GM19372 (cell line): Measurements from ENCODE around the gene LUC7L2.
"Not testable (repeated sequence)": the region's sequence is repeated elsewhere in the genome, so short reads cannot be mapped to it uniquely, and the experiment has no call there.

Source experiments
- ATAC-seq: cut with Tn5 transposase; IDR thresholded peaks from one replicate; pipeline ENCODE4 v1.9.1; 2021; ENCODE audit warnings: mild to moderate bottlenecking, low read depth, moderate library complexity; ENCODE audit not compliant: unreplicated experiment

The LUC7L2 gene

GRCh38 chr7:139436806-139437205 lies 77.1 kb downstream of the LUC7L2 start:
- ATAC-seq = no peak

DNA sequence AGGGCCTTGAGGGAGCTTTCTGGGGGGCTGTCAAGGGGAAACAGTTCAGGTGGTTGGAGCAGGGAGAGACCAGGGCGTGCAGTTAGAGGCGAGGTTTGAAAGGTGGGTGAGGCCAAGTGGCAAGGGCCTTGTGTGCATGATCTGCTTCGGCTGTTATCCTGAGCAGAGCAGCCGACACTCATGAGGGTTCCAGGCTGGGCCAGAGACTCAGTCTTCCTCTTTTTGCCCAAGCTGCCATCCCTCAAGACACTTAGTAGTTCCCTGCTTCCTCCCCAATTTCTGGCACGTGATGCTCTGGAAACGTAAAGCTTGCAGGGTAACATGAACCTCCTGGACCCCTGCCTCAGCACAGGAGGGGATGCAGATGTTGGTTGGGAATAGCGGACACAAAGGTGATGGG lies 79.7 kb downstream of the LUC7L2 start:
- ATAC-seq = no peak

DNA sequence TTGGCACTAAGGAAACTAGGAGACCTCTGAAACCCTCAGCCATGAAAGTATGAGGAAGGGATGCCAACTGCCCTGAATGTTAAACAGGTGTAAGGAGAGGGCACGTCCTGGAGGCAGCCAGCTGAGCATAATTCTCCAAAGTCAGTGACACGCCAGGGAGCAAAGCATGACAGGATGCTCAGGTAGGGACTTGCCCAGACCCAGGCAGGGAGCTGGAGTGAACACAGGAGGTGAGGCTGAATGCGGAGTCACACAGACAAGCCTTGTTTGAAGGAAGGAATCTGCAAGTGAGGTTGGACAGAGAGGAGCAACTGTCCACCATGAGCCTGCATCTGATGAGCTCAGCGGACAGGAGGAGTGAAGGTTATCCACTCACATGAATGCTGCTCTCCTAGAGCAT lies 82.3 kb downstream of the LUC7L2 start:
- no peak for ATAC-seq

- ATAC-seq = no peak
Measured at GRCh38 chr7:139446051-139446890, 86.6 kb downstream of the LUC7L2 start.

DNA sequence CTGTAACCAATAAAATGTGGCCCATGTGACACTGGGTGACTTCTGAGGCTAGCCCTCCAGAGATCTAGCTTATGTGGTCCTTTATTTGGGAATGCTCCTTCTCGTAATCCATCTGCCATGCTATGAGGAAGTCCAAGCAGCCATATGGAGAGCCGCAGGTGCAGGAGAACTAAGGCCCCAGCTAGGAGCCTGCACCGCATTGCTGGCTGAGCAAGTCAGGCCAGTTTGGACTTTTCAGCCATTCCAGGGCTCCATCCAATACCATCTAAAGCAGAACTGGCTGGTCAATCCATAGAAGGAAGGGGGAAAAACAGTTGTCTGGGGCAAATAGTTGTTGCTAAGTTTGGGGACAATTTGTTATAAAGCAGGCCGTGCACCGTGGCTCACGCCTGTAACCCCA lies 91.2 kb downstream of the LUC7L2 start:
- no peak for ATAC-seq

- no peak for ATAC-seq
Measured at GRCh38 chr7:139451638-139452037, 91.9 kb downstream of the LUC7L2 start.

GRCh38 chr7:139452958-139453672 lies 93.4 kb downstream of the LUC7L2 start:
- no peak for ATAC-seq

GRCh38 chr7:139453673-139454321 lies 94.1 kb downstream of the LUC7L2 start:
- ATAC-seq = no peak

- no peak for ATAC-seq
Measured at GRCh38 chr7:139455789-139456188, 96.1 kb downstream of the LUC7L2 start.

GRCh38 chr7:139456511-139456910 lies 96.8 kb downstream of the LUC7L2 start:
- no peak for ATAC-seq

GRCh38 chr7:139457153-139457946 lies 97.7 kb downstream of the LUC7L2 start:
- ATAC-seq = no peak

DNA sequence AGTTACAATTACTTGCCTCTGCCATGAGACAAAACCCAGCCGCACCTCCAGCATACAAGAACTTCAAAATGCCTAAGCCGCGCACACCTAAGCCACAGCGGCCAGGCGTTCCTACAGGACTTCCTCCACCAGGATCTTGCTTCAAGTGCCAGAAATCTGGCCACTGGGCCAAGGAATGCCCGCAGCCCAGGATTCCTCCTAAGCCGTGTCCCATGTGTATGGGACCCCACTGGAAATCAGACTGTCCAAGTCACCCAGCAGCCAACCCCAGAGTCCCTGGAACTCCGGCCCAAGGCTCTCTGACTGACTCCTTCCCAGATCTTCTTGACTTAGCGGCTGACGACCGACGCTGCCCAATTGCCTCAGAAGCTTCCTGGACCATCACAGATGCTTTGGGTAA lies 103.7 kb downstream of the LUC7L2 start:
- not testable (repeated sequence) for ATAC-seq

- not testable (repeated sequence) for ATAC-seq
Measured at GRCh38 chr7:139464511-139464910, 104.8 kb downstream of the LUC7L2 start.

GRCh38 chr7:139465072-139465471 lies 105.4 kb downstream of the LUC7L2 start:
- not testable (repeated sequence) for ATAC-seq

DNA sequence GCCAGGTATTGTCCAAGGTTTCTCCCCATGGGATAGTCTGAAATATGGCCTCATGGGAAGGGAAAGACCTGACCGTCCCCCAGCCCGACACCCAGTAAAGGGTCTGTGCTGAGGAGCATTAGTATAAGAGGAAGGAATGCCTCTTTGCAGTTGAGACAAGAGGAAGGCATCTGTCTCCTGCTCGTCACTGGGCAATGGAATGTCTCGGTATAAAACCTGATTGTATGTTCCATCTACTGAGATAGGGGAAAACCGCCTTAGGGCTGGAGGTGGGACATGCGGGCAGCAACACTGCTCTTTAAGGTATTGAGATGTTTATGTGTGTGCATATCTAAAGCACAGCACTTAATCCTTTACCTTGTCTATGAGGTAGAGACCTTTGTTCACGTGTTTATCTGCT lies 108.0 kb downstream of the LUC7L2 start:
- ATAC-seq = not testable (repeated sequence)

DNA sequence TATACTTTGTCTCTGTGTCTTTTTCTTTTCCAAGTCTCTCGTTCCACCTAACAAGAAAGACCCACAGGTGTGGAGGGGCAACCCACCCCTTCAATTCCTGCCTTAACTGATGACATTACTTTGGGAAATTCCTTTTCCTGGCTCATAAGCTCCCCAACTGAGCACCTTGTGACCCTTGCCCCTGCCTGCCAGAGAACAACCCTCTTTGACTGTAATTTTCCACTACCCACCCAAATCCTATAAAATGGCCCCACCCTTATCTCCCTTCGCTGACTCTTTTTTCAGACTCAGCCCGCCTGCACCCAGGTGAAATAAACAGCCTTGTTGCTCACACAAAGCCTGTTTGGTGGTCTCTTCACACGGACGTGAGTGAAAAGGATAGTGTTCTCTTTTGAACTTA lies 108.6 kb downstream of the LUC7L2 start:
- not testable (repeated sequence) for ATAC-seq

GRCh38 chr7:139471740-139472353 lies 112.2 kb downstream of the LUC7L2 start:
- no peak for ATAC-seq
